Astrocyte (in vitro differentiated cells and primary cell): Measurements from ENCODE around the gene RAB40B.

ENCODE experiments used
- CTCF ChIP-seq: IDR thresholded peaks from 2 replicates; pipeline ENCODE4 v1.5.1; 2011; ENCODE audit warnings: low read depth, mild to moderate bottlenecking, inconsistent platforms, low read length, moderate library complexity; ENCODE audit not compliant: insufficient read depth
- EZH2 ChIP-seq: IDR thresholded peaks from 2 replicates; pipeline ENCODE4 v1.6.1; 2012; ENCODE audit warnings: mild to moderate bottlenecking, low read length, inconsistent platforms; ENCODE audit not compliant: insufficient read depth

GRCh38 chr17:82698974-82699442, 510 bp upstream of the RAB40B start:
- no peak for TF ChIP-seq CTCF
- TF ChIP-seq EZH2 = no peak
